ENCODE results near the gene LPAR2.

The LPAR2 gene

DNA sequence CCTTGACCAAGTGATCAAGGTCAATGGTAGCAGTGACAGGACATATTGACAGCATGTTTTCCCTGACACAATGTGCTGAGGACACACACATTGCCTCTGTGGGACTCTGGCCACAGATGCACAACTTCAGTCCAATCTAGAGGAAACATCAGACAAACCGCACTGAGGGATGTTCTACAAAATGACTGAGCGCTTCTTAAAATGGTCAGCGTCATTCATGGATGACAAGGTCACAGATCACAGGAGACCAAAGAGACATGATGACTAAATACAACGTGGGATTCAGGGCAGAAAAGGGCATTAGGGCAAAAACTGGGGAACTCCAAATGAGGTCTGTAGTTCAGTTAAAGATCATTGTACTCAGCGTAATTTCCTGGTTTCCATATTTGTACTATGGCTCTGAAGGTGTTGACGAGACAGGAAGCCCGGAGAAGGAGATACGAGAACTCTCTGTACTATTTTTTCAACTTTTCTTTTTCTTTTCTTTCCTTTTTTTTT lies 30.2 kb downstream of the LPAR2 start:
- DNase-seq (ENCODE audit: low read depth in 2 of 2), result no peak

GRCh38 chr19:19595171-19595701 lies 32.8 kb downstream of the LPAR2 start:
- DNase-seq (ENCODE audit: low read depth in 2 of 2), result no peak

DNA sequence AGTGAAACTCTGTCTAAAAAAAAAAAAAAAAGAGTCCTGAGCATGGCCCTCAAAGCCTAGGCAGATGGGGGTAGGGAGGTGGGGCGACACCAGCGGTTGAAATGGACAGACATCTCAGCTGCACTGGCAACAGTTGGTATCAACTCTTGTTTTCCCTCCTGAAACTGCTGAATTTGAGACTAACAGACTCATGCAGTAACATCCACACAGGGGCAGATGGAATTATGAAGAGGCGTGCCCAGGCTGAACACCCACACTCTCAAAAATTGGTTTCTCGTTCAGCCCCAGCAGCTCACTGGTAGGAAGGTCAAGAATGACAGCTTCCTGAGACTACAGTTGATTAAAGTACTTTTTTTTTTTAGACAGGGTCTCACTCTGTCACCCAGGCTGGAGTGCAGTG lies 33.6 kb downstream of the LPAR2 start:
- DNase-seq (ENCODE audit: low read depth in 2 of 2), result no peak

DNA sequence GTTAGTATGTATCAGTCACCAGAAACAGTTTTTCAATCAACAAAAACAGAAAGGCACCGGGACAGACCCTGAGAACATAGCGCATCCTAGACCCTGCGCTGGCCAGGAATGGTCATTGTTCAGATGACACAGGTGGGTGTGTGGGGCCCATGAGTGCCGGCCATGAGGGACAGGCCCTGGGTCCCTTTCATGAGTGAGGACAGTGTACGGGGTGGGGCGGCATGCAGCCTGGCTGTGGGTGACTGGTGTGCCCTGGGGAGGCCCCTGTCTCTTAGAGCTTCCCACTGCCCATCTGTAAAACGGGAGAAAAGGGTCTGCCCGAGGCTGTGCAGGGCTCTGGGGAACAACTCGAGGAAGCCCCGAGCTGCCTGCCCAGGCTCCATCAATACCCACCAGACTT lies 35.3 kb downstream of the LPAR2 start:
- no peak for DNase-seq (ENCODE audit: low read depth in 2 of 2)

DNA sequence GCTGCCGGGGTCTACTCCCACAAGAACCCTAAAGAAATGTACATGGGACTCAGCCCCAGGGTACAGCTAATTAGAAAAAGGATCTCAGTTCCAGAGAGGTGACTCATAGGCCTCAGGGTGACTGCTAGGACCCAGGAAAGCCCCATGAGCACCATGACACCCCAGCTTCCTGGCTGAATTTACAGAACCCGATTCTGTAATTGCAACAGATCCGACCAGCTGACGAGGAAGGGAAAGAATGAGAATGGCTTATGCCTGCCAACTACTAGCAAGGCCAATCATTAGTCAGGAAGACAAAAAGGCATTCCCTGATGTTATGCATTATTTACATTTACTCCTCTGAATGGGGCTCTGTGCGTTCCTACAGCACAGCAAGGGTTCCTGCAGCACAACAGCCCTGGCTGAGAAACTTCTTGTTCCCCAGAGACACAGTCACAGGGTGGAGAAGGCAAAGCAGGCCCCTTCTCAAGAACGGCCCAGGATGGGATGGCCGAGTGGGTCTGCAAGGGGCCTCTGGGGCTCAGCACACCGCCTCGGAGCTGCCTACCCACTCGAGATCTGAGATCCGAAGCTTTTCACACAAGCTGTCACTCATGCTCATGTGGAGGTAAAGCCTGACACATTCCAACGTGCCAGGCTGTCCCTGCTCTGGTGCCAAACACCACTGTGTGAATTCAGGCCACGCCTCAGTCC lies 36.7 kb downstream of the LPAR2 start:
- DNase-seq (ENCODE audit: low read depth in 2 of 2), result peak; percentile 37 to 51

GRCh38 chr19:19588546-19588945 lies 39.5 kb downstream of the LPAR2 start:
- DNase-seq (ENCODE audit: low read depth in 2 of 2), result no peak

- DNase-seq (ENCODE audit: low read depth in 2 of 2), result no peak
Measured at GRCh38 chr19:19587771-19588170, 40.2 kb downstream of the LPAR2 start.

- DNase-seq (ENCODE audit: low read depth in 2 of 2), result no peak
Measured at GRCh38 chr19:19584356-19584755, 43.7 kb downstream of the LPAR2 start.

GRCh38 chr19:19582471-19582870 lies 45.5 kb downstream of the LPAR2 start:
- DNase-seq (ENCODE audit: low read depth in 2 of 2), result no peak

DNA sequence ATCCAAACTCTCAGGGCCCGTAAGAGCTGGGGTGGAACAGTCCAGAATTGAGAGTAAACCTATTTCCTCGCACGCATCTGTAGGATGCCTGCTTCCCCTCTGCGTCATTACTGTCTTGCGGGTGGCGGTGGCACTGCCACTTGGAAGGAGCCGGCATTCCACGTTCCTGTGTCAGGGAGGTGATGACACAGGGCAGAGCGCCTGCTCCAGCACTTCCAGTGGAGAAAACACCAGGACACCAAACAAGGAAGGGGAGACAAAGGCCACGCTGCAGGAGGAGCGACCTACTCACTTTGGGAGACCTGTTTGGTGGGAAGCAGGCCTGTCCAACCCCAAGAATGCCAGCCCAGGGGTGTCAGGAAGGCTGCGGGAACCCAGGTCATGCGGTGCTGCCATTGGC lies 46.6 kb downstream of the LPAR2 start:
- DNase-seq (ENCODE audit: low read depth in 2 of 2), result no peak

DNA sequence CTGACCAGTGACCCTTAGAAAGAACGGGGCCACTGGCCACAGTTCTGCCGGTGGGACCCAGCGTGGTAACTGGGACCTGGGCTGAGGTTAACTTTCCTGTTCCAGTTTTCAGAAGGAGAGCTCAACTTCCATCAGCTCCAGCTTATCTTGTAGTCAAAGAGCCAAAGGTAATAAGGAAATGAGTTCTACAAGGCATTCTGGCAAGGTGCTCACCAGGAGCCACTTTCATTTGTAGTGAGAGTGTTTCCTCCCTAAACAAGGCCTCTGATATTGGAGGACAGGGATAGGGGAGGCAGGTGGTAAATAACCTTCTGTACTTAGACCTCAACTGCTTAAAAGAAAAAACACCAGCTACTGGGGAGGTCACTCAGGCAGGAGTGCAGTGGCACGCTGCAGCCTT lies 47.6 kb downstream of the LPAR2 start:
- DNase-seq (ENCODE audit: low read depth in 2 of 2), result no peak

DNA sequence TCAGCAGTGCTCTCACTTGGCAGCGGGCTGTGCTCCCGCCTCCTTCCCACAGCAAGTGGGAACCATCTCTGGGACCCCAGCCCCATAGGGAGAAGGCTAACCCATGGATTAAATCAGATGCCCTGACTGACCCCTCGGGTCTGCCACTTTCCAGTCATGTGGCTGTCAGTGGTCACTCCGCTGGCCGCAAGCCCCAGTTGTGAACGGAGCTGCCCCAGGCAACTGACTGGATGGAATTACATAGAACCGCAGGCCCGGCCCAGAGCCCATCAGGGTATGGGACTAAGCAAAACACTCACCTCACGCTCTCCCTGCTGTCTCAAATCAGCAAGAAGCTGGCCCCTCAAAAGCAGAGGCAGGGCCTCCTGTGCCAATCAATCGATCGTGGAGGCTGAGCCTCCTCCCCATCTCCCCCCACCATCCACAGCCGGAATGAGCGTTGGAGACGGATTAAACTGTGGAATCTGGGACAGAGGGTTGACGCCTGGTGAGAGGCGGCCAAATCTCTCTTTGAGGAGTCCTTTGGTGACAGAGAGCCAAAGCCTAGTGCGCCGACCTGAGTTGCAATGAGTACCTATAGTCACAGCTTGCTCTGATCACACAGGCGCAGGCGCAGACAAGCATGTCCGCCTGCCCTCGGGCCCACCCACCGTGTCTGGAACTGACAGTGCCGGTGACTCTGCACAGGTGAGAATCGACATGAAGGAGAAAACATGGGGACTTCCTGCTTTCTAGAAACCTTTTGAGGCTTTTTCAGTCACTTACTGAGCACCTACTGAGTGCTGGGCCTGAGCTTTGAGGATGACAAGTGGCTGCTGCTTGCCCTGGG lies 48.3 kb downstream of the LPAR2 start:
- no peak for DNase-seq (ENCODE audit: low read depth in 2 of 2)

DNA sequence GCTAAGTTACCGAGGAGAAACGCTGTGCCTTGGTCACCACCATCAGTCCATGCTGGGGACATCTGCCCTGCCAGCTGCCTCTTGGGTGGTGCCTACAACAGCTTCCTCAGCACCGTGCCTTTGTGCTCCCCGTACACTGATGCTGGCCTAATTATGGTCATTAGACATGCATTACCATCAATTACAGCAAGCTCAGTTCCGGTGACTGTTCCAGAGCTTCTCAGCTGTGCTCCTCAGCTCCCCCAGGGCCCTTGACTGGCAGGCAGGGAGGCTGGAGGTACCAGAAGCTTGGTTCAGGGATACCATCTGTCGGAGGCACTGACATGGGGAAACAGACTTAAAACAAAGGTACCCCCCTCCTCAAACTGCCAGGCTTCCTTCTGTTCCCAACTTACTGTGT lies 49.8 kb downstream of the LPAR2 start:
- DNase-seq (ENCODE audit: low read depth in 2 of 2), result no peak

DNA sequence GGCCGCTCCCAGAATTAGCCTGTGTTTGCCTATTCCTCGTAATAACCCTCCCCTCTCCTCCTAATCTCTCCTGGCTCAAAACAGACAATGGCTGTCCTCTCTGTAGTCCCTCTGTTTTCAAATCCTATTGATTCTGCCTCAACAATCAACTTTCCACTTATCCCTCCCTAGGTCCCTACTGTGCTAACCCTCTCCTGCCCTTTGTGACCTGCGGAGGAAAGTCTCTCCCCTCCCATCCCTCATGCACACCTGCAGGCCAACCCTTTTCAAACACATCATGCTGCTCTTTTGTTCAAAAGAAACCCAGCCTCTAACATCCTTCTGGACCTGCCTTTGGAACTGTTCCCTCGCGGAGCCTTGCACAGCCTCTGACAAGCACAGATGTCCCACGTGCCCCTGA lies 52.6 kb downstream of the LPAR2 start:
- DNase-seq (ENCODE audit: low read depth in 2 of 2), result no peak

All from stimulated activated CD4-positive, alpha-beta T cell treated with anti-CD3 and anti-CD28 coated beads, Interleukin-12 subunit alpha, Interleukin-12 subunit beta, amount 100 ng/mL, for 24 hours (primary cell).